Suprapubic skin (tissue), 4 donors: ENCODE results near the gene NMT2. TPM values are rescaled to one million over a fixed set of nuclear protein-coding genes. Genes with fewer than 3 reads are reported as not detected.

Experiments
- DNase-seq, 2 donors: peaks; one replicate each; pipeline ENCODE4 v3.0.0-alpha.2; 2019; ENCODE audit warnings: low spot score in 2 of 2
- H3K27ac ChIP-seq: fragments of 200-600 bp; sonication (generic); one replicate; pipeline ENCODE4 v1.5.1; 2019
- H3K27me3 ChIP-seq: fragments of 200-600 bp; sonication (generic); one replicate; pipeline ENCODE4 v1.5.1; 2019
- H3K36me3 ChIP-seq: fragments of 200-600 bp; sonication (generic); one replicate; pipeline ENCODE4 v1.5.1; 2019
- H3K4me1 ChIP-seq: fragments of 200-600 bp; sonication (generic); one replicate; pipeline ENCODE4 v1.5.1; 2019
- H3K4me3 ChIP-seq: fragments of 200-600 bp; sonication (generic); one replicate; pipeline ENCODE4 v1.5.1; 2019; ENCODE audit warnings: mild to moderate bottlenecking
- H3K9me3 ChIP-seq: fragments of 200-600 bp; sonication (generic); one replicate; pipeline ENCODE4 v1.5.1; 2019
- CTCF ChIP-seq, 2 donors: fragments of 200-600 bp in 1 of 2; fragments of 450-650 bp in 1 of 2; sonication (generic) in 1 of 2; IDR thresholded peaks; one replicate each; pipeline ENCODE4 v1.5.1; 2016 to 2019; ENCODE audit warnings: antibody characterized with exemption in 2 of 2, mild to moderate bottlenecking in 1 of 2, moderate library complexity in 1 of 2
- EP300 ChIP-seq: sonication (generic); formaldehyde crosslinking; IDR thresholded peaks from one replicate; pipeline ENCODE4 v1.6.1; 2017; ENCODE audit warnings: antibody characterized with exemption
- POLR2A ChIP-seq, 2 donors: fragments of 450-650 bp; IDR thresholded peaks; one replicate each; pipeline ENCODE4 v1.6.1; 2017; ENCODE audit warnings: antibody characterized with exemption in 2 of 2, mild to moderate bottlenecking in 2 of 2, moderate library complexity in 2 of 2
- POLR2AphosphoS5 ChIP-seq, 3 donors: sonication (generic); formaldehyde crosslinking; IDR thresholded peaks; one replicate each; pipeline ENCODE4 v1.6.1; 2017; ENCODE audit warnings: antibody characterized with exemption in 3 of 3
- WGBS: methylation state at CpG from one replicate; pipeline ENCODE4 v1.1.5; 2018; 5-methylcytosine and 5-hydroxymethylcytosine counted together
- total RNA-seq, 4 donors: library from RNA; depleted of rRNA; stranded (reverse); fragments of >200 nt; gene quantifications; one replicate each; pipeline ENCODE4 v1.1.0, GENCODE V29; 2016

The NMT2 gene
- total RNA-seq, 4 donors from 2014 or later = 14.1 to 25.5 (median 16.6) TPM

- no peak for DNase-seq
- no peak for TF ChIP-seq POLR2AphosphoS5 (IDR thresholded peaks at IDR 0.05)
- TF ChIP-seq EP300 = no peak
- TF ChIP-seq POLR2A (IDR thresholded peaks at IDR 0.05) = no peak
- TF ChIP-seq CTCF (IDR thresholded peaks at IDR 0.05) = no peak
- H3K27ac ChIP-seq = no peak overlapping the region
- H3K9me3 ChIP-seq = no peaks in the 10 kb centered on the region
- peaks cover 17% of the 10 kb centered on the region for H3K4me1 ChIP-seq
- whole genome bisulfite sequencing = 89% methylated on average over 9 of the region's 9 CpGs
- no peak overlapping the region for H3K4me3 ChIP-seq
- H3K36me3 ChIP-seq = peaks cover 43% of the 10 kb centered on the region
- H3K27me3 ChIP-seq = no peaks in the 10 kb centered on the region
These were observed 65.0 kb downstream of the NMT2 start for GRCh38 chr10:15103513-15103912.

DNA sequence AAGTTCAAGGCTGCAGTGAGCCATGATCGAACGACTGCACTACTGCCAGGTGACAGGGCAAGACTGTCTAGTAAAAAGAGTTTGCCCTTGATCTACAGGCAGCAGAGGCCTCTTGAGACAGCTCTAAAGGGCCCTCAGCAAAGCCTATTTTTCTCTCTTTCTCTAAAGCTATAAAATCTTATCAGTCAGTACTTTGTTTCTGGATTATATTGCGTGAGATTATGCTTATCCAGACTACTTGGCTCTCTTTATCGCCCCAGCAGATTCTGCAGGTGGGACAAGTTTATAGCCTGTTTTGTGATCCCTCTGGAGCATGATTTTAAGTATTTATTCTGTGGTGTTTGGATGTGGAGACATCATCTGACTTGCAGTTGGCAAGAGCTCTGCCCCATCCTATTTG, 68.6 kb downstream of the NMT2 start:
- peaks cover 31% of the 10 kb centered on the region for H3K36me3 ChIP-seq
- 88% methylated on average over 4 of the region's 4 CpGs for WGBS
- TF ChIP-seq POLR2AphosphoS5 (IDR thresholded peaks at IDR 0.05) (no peak), EP300 (no peak), CTCF (IDR thresholded peaks at IDR 0.05) (no peak)
- no peak for DNase-seq
- H3K4me3 ChIP-seq = no peak overlapping the region
- H3K27ac ChIP-seq = no peak overlapping the region
- H3K9me3 ChIP-seq = no peaks in the 10 kb centered on the region
- H3K4me1 ChIP-seq = peaks cover 26% of the 10 kb centered on the region
- H3K27me3 ChIP-seq = no peaks in the 10 kb centered on the region

GRCh38 chr10:15097011-15097812, 71.3 kb downstream of the NMT2 start, which contains the start of gene RPP38:
TSS of gene RPP38 (plus strand) at chr10:15097355. CDS start at chr10:15103315, 5,960 bp downstream.
- H3K27ac ChIP-seq = peak within 1 kb of the TSS; percentile 97
- H3K9me3 ChIP-seq = no peaks in the 10 kb centered on the region
- H3K4me3 ChIP-seq = peak within 1 kb of the TSS; percentile 89
- H3K4me1 ChIP-seq = peaks cover 26% of the 10 kb centered on the region
- peak; percentile 97 to 98 for DNase-seq
- no peak for TF ChIP-seq EP300
- TF ChIP-seq POLR2A (IDR thresholded peaks at IDR 0.05) = peak in 1 of 2 donors; percentile 65
- no peak for TF ChIP-seq CTCF (IDR thresholded peaks at IDR 0.05)
- peak in 2 of 3 donors; percentile 5 to 68 for TF ChIP-seq POLR2AphosphoS5 (IDR thresholded peaks at IDR 0.05)
- WGBS = 0% methylated on average over 35 of the region's 84 CpGs
- no peaks in the 10 kb centered on the region for H3K27me3 ChIP-seq
- H3K36me3 ChIP-seq = peaks cover 6% of the 10 kb centered on the region

- Histone ChIP-seq H3K4me3 (peak overlapping the region; percentile 89), H3K27me3 (no peaks in the 10 kb centered on the region), H3K9me3 (no peaks in the 10 kb centered on the region), H3K4me1 (peaks cover 26% of the 10 kb centered on the region), H3K27ac (peak overlapping the region; percentile 97), H3K36me3 (peaks cover 4% of the 10 kb centered on the region)
- TF ChIP-seq EP300 (no peak), POLR2A (IDR thresholded peaks at IDR 0.05) (no peak), POLR2AphosphoS5 (IDR thresholded peaks at IDR 0.05) (no peak), CTCF (IDR thresholded peaks at IDR 0.05) (no peak)
- DNase-seq = no peak
- 0% methylated on average over 11 of the region's 11 CpGs for WGBS
These were observed 71.9 kb downstream of the NMT2 start for GRCh38 chr10:15096661-15097010.

DNA sequence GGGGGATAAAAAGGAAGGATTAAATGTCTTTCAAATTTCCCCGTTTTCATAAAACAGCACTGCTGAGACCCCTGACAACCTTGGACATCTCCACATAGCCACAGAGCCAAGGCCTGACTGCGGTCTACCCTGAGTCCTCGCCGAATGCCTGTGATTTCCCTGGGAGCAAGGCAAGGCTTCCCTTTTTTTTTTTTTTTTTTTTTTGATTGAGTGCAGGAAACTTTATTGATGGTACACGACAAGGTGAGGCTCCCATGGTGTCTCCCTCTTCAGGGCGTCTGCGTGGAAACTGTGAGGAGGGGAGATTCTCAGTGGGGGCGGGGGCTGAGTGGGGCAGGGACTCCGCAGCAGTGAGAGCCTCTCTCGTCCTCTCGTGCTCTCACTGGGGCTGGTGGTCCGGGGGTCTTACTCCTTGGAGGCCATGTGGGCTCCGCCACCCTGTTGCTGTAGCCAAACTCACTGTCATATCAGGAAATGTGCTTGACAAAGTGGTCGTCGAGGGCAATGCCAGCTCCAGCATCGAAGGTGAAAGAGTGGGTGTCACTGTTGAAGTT, 75.6 kb downstream of the NMT2 start:
- DNase-seq = no peak
- Histone ChIP-seq H3K9me3 (no peaks in the 10 kb centered on the region), H3K27me3 (no peaks in the 10 kb centered on the region), H3K4me1 (peaks cover 14% of the 10 kb centered on the region), H3K4me3 (no peak overlapping the region), H3K27ac (no peak overlapping the region), H3K36me3 (no peaks in the 10 kb centered on the region)
- 90% methylated on average over 16 of the region's 16 CpGs for WGBS
- TF ChIP-seq EP300 = no peak
